Right lobe of liver (tissue), 6 donors: ENCODE data around the gene SCAMP3. TPM values are rescaled to one million over a fixed set of nuclear protein-coding genes. Genes with fewer than 3 reads are reported as not detected.
"Not testable (repeated sequence)": the region's sequence is repeated elsewhere in the genome, so short reads cannot be mapped to it uniquely, and the experiment has no call there.

ENCODE experiments used
- ATAC-seq, 4 donors: fragments of 200-7000 bp; cut with Tn5 transposase; one replicate each; pipeline ENCODE4 v1.9.1; 2020; ENCODE audit warnings: mild to moderate bottlenecking in 4 of 4, moderate library complexity in 4 of 4
- DNase-seq, 3 donors: peaks; one replicate each; pipeline ENCODE4 v3.0.0-alpha.2; 2020
- H3K27ac ChIP-seq, 3 donors: fragments of 200-600 bp; one replicate each; pipeline ENCODE4 v1.8.0; 2022
- H3K27me3 ChIP-seq, 2 donors: fragments of 200-600 bp; one replicate each; pipeline ENCODE4 v1.8.0; 2022
- H3K36me3 ChIP-seq, 4 donors: fragments of 200-600 bp; sonication (generic) in 1 of 4; one replicate each; pipeline versions ENCODE4 v1.5.1 to v1.8.0; 2017 to 2022; ENCODE audit warnings: control low read depth in 1 of 4
- H3K4me1 ChIP-seq, 4 donors: fragments of 200-600 bp; sonication (generic) in 1 of 4; one replicate each; pipeline versions ENCODE4 v1.5.1 to v1.8.0; 2017 to 2022; ENCODE audit warnings: control low read depth in 1 of 4
- H3K4me3 ChIP-seq, 3 donors: fragments of 200-600 bp; one replicate each; pipeline ENCODE4 v1.8.0; 2022
- H3K9me3 ChIP-seq, 4 donors: fragments of 200-600 bp; sonication (generic) in 1 of 4; one replicate each; pipeline versions ENCODE4 v1.5.1 to v1.8.0; 2017 to 2022; ENCODE audit warnings: control low read depth in 1 of 4
- POLR2A ChIP-seq: fragments of 450-650 bp; IDR thresholded peaks from one replicate; pipeline ENCODE4 v1.6.1; 2017; ENCODE audit warnings: antibody characterized with exemption, mild to moderate bottlenecking
- WGBS: methylation state at CpG from one replicate; pipeline ENCODE4 v1.1.6; 2018; ENCODE audit warnings: low coverage, low lambda C conversion rate; ENCODE audit not compliant: insufficient coverage; ENCODE audit errors: missing lambda C conversion rate; 5-methylcytosine and 5-hydroxymethylcytosine counted together
- intact Hi-C, 2 donors: fragments of 100-400 bp; cut with DNase I; formaldehyde crosslinking; loops; one replicate each; pipeline versions ENCODE4 v1.11.2 to v1.14.1; 2022
- total RNA-seq, 6 experiments: library from RNA; depleted of rRNA in 2 of 6; stranded (reverse); fragments of >200 nt in 2 of 6; fragmentation: NEBNext Ultra II Directional in 3 of 6; extraction: Animal tissue kit (Norgen Biotek cat#: 25700) in 3 of 6; gene quantifications; one replicate each; pipeline versions ENCODE4 v1.1.0 to v1.2.4, GENCODE V29; 2016 to 2023
- TF ChIP-seq, protein P1 (sequence below), 4 donors: fragments of 200-600 bp in 3 of 4; fragments of 450-650 bp in 1 of 4; IDR thresholded peaks; one replicate each; pipeline versions ENCODE4 v1.5.1 to v1.8.0; 2016 to 2022; ENCODE audit warnings: antibody characterized with exemption in 4 of 4, mild to moderate bottlenecking in 2 of 4
- donor health status: DM: no; HTN: yes; CAD: no.
- donor health status: DM: no; HTN: no; CAD: no.
- donor health status: DM: no; HTN: no; CAD: no.
- donor health status: DM: no; HTN: yes; CAD: no.
- donor health status: DM: no; HTN: yes; CAD: no.

The SCAMP3 gene
- total RNA-seq, 6 experiments from 2014 or later = 27.9 to 63.4 (median 29.2) TPM

DNA sequence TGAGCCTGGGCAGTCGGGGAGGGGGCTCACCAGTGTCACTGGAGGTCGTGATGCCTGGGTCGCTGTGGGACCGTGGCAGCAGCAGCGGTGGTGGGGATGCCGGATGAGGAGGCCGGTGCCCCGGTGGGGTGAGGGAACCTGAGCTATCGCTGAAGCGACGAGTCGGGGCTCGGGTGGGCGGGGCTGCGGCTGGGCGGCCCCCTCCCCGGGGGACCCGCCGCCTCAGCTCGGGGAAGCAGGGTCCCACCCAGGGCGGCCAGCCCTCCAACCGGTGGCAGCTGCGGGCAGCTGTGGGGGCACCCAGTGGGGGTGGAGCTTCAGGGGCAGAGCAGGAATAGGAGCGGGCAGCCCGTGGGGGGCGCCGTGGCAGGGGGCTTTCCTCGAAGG is 11.9 kb downstream of the SCAMP3 start:
- H3K9me3 ChIP-seq = no peaks in the 10 kb centered on the region
- H3K4me3 ChIP-seq = peak overlapping the region in 1 of 3 donors; percentile 23
- ATAC-seq (no peak), DNase-seq (no peak)
- no peaks in the 10 kb centered on the region for H3K27me3 ChIP-seq
- 0% methylated on average over 2 of the region's 28 CpGs for WGBS
- intact Hi-C loops = loop anchor here in 1 of 2 donors (5.0 kb wide), 1 partner anchor 77 kb away; no protein-coding TSS in a partner anchor
- H3K36me3 ChIP-seq = no peaks in the 10 kb centered on the region
- peaks cover 0 to 16% (median 0%) of the 10 kb centered on the region in 4 donors for H3K4me1 ChIP-seq
- TF ChIP-seq, protein P1, sequence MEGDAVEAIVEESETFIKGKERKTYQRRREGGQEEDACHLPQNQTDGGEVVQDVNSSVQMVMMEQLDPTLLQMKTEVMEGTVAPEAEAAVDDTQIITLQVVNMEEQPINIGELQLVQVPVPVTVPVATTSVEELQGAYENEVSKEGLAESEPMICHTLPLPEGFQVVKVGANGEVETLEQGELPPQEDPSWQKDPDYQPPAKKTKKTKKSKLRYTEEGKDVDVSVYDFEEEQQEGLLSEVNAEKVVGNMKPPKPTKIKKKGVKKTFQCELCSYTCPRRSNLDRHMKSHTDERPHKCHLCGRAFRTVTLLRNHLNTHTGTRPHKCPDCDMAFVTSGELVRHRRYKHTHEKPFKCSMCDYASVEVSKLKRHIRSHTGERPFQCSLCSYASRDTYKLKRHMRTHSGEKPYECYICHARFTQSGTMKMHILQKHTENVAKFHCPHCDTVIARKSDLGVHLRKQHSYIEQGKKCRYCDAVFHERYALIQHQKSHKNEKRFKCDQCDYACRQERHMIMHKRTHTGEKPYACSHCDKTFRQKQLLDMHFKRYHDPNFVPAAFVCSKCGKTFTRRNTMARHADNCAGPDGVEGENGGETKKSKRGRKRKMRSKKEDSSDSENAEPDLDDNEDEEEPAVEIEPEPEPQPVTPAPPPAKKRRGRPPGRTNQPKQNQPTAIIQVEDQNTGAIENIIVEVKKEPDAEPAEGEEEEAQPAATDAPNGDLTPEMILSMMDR (IDR thresholded peaks at IDR 0.05) = no peak
- no peak for TF ChIP-seq POLR2A
- H3K27ac ChIP-seq = peak overlapping the region in 1 of 3 donors; percentile 47

DNA sequence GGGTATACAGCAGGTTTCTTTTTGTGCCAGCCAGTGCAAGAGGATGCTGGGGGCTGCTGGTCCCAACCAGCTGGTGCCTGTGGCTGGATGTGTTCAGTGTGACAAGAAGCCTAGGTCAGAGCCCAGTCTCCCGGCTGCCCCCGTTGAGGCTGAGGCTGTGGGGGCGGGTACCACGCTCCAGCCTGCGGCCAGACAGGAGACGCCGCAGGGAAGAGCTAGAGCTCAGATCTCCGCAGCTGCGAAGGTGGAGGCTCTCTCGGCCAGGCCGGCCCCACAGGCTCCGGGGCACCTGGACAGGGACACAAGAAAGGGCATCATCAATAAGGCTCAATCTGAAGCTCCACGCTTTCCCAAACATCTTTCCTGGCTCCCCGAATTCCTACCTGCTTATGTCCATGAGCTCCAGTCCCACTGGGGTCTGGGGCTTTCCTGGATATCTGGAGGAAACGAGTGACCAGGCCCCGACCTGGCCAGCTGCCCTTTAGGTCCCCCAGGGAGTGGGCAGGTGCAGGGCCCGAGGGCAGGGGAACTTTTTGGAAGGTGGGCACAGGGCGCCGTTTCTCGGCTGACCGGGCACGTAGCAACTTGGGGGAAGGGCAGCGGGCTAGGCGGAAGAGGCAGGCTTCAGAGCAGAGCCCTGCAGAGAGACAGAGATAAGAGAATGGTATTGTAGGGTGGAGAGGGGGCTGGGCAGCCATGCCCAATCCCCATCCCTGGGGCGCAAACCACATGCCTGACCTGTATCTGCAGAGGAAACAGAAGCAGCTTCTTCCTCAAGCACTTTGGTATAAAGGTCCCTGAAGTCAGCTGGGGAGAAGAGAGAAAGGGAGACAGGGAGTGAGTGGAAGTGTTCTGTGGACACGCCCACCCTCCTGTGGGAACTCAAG is 14.2 kb downstream of the SCAMP3 start:
- Histone ChIP-seq H3K4me3 (no peak overlapping the region), H3K36me3 (no peaks in the 10 kb centered on the region), H3K27ac (no peak overlapping the region), H3K9me3 (peaks cover 0 to 2% (median 0%) of the 10 kb centered on the region in 4 donors), H3K27me3 (no peaks in the 10 kb centered on the region), H3K4me1 (peaks cover 0 to 8% (median 2%) of the 10 kb centered on the region in 4 donors)
- intact Hi-C loops = no loop called here
- TF ChIP-seq POLR2A = no peak
- TF ChIP-seq, protein P1 (IDR thresholded peaks at IDR 0.05) = no peak
- WGBS = 84% methylated on average over 14 of the region's 26 CpGs
- DNase-seq = no peak
- no peak for ATAC-seq

DNA sequence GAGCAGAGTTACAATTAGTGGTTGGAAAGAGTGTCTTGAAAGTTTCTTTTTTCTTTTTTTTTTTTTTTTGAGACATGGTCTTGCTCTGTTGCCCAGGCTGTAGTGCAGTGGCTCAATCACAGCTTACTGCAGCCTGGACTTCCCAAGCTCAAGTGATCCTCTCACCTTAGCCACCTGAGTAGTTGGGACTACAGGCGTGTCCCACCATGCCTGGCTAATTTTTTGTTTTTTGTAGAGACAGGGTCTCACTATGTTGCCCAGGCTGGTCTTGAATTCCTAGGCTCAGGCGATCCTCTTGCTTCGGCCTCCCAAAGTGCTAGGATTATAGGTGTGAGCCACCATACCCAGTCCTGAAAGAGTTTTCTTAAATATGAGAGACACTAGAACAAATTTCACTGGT is 15.4 kb downstream of the SCAMP3 start:
- intact Hi-C loops, H3K27ac ChIP-seq, H3K4me3 ChIP-seq, H3K4me1 ChIP-seq, DNase-seq, H3K9me3 ChIP-seq, H3K27me3 ChIP-seq, ATAC-seq, H3K36me3 ChIP-seq: not testable (repeated sequence)
- 86% methylated on average over 3 of the region's 3 CpGs for WGBS

- Histone ChIP-seq H3K27ac (peak overlapping the region; percentile 11 to 89 (median 21)), H3K9me3 (peaks cover 0 to 2% (median 0%) of the 10 kb centered on the region in 4 donors), H3K4me3 (peak overlapping the region in 2 of 3 donors; percentile 64 to 72), H3K4me1 (peaks cover 0 to 12% (median 2%) of the 10 kb centered on the region in 4 donors), H3K36me3 (no peaks in the 10 kb centered on the region), H3K27me3 (no peaks in the 10 kb centered on the region)
- no peak for TF ChIP-seq POLR2A
- TF ChIP-seq, protein P1 (IDR thresholded peaks at IDR 0.05) = no peak
- DNase-seq = no peak
- no peak for ATAC-seq
- intact Hi-C loops = no loop called here
- WGBS = 70% methylated on average over 8 of the region's 8 CpGs
These were observed 17.0 kb downstream of the SCAMP3 start for GRCh38 chr1:155245163-155245524.
